Measurements from ENCODE around the gene CHST13. TPM values are rescaled to one million over a fixed set of nuclear protein-coding genes. Genes with fewer than 3 reads are reported as not detected.

Gene CHST13
- total RNA-seq, 1 experiment from 2014 or later: 0.91 TPM

DNA sequence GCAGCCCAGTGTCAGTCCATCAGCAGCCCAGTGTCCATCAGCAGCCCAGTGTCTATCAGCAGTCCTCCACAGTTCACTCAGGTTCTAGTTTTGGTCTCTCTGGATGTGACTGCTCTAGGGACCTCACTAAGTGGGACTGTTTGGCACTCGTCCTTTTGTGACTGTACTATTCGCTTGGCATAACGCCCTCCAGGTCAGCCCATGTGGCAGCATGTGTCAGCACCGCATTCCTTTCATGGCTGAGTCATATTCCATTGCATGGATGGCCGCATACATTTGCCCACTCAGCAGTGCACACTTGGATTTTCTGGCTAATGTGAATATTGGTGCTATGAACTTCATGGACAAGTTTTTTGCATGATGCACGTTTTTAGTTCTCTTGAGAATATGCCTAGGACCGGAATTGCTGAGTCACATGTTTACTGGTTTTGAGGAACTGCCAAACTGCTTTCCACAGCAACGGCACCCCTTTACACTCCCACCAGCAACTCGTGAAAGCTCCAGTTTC is 16.4 kb downstream of the CHST13 start:
- peak; percentile 84 for ATAC-seq
- intact Hi-C loops (cut with micrococcal nuclease): no loop called here

More for the DNA sequence above, 16.4 kb downstream of the CHST13 start:
- BruUV-seq (replicated peaks): no TSS peak
- POLR2A ChIA-PET: no interaction called here
- Histone ChIP-seq H3K9ac (ENCODE audit: low read length) (no peak overlapping the region), H3K4me3 (replicated peaks in 1 of 2; ENCODE audit: low read depth in 1 of 2, low read length in 2 of 2) (no peak overlapping the region), H3K27me3 (ENCODE audit: insufficient read depth, low read length) (0 out of 2 replicates have a peak, but pooled peaks cover 10% of the 10 kb centered on the region), H3K79me2 (ENCODE audit: insufficient read depth, low read length) (no peaks in the 10 kb centered on the region), H3K4me1 (ENCODE audit: control insufficient read depth in 1 of 2, insufficient read depth in 2 of 2, low read length in 2 of 2) (peaks cover 15 to 18% of the 10 kb centered on the region in 2 experiments; a peak in 3 of 4 replicates), H3K4me2 (ENCODE audit: low read length) (peak overlapping the region; percentile 53), H4K20me1 (ENCODE audit: insufficient read depth) (no peaks in the 10 kb centered on the region), H3K27ac (ENCODE audit: low read depth, low read length) (no peak overlapping the region), H2AFZ (ENCODE audit: low read depth, low read length, poor library complexity, severe bottlenecking) (no peak overlapping the region), H3K9me3 (ENCODE audit: control insufficient read depth in 1 of 2, insufficient read depth in 1 of 2, low read depth in 1 of 2, low read length in 2 of 2) (no peaks in the 10 kb centered on the region), H3K36me3 (ENCODE audit: control insufficient read depth in 1 of 2, insufficient read depth in 2 of 2, low read length in 2 of 2) (no peaks in the 10 kb centered on the region), H3K9me2 (ENCODE audit: insufficient read depth) (no peaks in the 10 kb centered on the region)
- TF ChIP-seq ZFX (IDR thresholded peaks at IDR 0.05): no peak
- TF ChIP-seq, protein P1, sequence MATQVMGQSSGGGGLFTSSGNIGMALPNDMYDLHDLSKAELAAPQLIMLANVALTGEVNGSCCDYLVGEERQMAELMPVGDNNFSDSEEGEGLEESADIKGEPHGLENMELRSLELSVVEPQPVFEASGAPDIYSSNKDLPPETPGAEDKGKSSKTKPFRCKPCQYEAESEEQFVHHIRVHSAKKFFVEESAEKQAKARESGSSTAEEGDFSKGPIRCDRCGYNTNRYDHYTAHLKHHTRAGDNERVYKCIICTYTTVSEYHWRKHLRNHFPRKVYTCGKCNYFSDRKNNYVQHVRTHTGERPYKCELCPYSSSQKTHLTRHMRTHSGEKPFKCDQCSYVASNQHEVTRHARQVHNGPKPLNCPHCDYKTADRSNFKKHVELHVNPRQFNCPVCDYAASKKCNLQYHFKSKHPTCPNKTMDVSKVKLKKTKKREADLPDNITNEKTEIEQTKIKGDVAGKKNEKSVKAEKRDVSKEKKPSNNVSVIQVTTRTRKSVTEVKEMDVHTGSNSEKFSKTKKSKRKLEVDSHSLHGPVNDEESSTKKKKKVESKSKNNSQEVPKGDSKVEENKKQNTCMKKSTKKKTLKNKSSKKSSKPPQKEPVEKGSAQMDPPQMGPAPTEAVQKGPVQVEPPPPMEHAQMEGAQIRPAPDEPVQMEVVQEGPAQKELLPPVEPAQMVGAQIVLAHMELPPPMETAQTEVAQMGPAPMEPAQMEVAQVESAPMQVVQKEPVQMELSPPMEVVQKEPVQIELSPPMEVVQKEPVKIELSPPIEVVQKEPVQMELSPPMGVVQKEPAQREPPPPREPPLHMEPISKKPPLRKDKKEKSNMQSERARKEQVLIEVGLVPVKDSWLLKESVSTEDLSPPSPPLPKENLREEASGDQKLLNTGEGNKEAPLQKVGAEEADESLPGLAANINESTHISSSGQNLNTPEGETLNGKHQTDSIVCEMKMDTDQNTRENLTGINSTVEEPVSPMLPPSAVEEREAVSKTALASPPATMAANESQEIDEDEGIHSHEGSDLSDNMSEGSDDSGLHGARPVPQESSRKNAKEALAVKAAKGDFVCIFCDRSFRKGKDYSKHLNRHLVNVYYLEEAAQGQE (IDR thresholded peaks at IDR 0.05; ENCODE audit: low read depth): no peak
- TF ChIP-seq, protein P2, sequence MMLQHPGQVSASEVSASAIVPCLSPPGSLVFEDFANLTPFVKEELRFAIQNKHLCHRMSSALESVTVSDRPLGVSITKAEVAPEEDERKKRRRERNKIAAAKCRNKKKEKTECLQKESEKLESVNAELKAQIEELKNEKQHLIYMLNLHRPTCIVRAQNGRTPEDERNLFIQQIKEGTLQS (IDR thresholded peaks at IDR 0.05): no peak
- TF ChIP-seq POLR2AphosphoS5 (IDR thresholded peaks at IDR 0.05; ENCODE audit: low read depth, low read length): peak; percentile 52; the same call in 1 of the 2 replicates
- no peak for TF ChIP-seq EGR1 (IDR thresholded peaks at IDR 0.05; ENCODE audit: low read depth)
- TF ChIP-seq SIN3A (IDR thresholded peaks at IDR 0.05; ENCODE audit: low read depth): peak; percentile 44; the same call in 1 of the 2 replicates
- no peak for TF ChIP-seq RAD21 (IDR thresholded peaks at IDR 0.05; ENCODE audit: low read depth)
- peak; percentile 84; the same call in 1 of the 2 replicates for TF ChIP-seq CBX3 (IDR thresholded peaks at IDR 0.05; ENCODE audit: low read depth)
- TF ChIP-seq CEBPB (IDR thresholded peaks at IDR 0.05; ENCODE audit: low read depth): 0 out of 2 replicates have a peak, but pooled peaks have one; percentile 36
- no peak for TF ChIP-seq EZH2phosphoT487 (IDR thresholded peaks at IDR 0.05; ENCODE audit: borderline replicate concordance)
- no peak for TF ChIP-seq ELF1 (IDR thresholded peaks at IDR 0.05; ENCODE audit: borderline replicate concordance, low read depth)
- peak; percentile 84 for TF ChIP-seq TCF7L2 (IDR thresholded peaks at IDR 0.05; ENCODE audit: borderline replicate concordance, extremely low read depth, insufficient read depth, insufficient read length)
- TF ChIP-seq, protein P3, sequence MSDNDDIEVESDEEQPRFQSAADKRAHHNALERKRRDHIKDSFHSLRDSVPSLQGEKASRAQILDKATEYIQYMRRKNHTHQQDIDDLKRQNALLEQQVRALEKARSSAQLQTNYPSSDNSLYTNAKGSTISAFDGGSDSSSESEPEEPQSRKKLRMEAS (IDR thresholded peaks at IDR 0.05): peak; percentile 74
- TF ChIP-seq JUND (IDR thresholded peaks at IDR 0.05): peak; percentile 84
- peak; percentile 86 for TF ChIP-seq FOSL1 (IDR thresholded peaks at IDR 0.05; ENCODE audit: low read depth)
- TF ChIP-seq YY1 (IDR thresholded peaks at IDR 0.05; ENCODE audit: extremely low read depth, insufficient replicate concordance, low read depth, low read length): no peak
- no peak for TF ChIP-seq SRF (IDR thresholded peaks at IDR 0.05; ENCODE audit: low read depth)
- TF ChIP-seq SP1 (IDR thresholded peaks at IDR 0.05; ENCODE audit: low read depth): peak; percentile 60
- TF ChIP-seq ZNF274 (IDR thresholded peaks at IDR 0.05; ENCODE audit: low read depth, low read length): no peak
- TF ChIP-seq EZH2 (IDR thresholded peaks at IDR 0.05): no peak
- CTCF ChIA-PET: no interaction called here
- RAD21 ChIA-PET (ENCODE audit: low non-redundant PET in 1 of 2, low total read pairs in 2 of 2, uncharacterized antibody in 2 of 2, unreplicated experiment in 2 of 2): no interaction called here
- DNase-seq (ENCODE audit: low read depth, low spot score): peak; percentile 76

All from HCT116 (cell line).